Chondrocyte (in vitro differentiated cells): Measurements from ENCODE around the gene KIAA1217. TPM values are rescaled to one million over a fixed set of nuclear protein-coding genes. Genes with fewer than 3 reads are reported as not detected.

Experiments
- DNase-seq: peaks from one replicate; pipeline ENCODE4 v3.0.0; 2021; ENCODE audit warnings: mixed read lengths, low spot score
- H3K27ac Mint-ChIP-seq: one replicate; pipeline ENCODE4 v1.8.0; 2021; ENCODE audit warnings: mild to moderate bottlenecking, moderate library complexity, mixed read lengths; ENCODE audit not compliant: unreplicated experiment
- H3K27me3 Mint-ChIP-seq: 2 replicates; pipeline ENCODE4 v1.8.0; 2021; ENCODE audit warnings: low read depth, mixed read lengths
- H3K36me3 Mint-ChIP-seq: 2 replicates; pipeline ENCODE4 v1.8.0; 2021; ENCODE audit warnings: low read depth, mixed read lengths
- H3K4me1 Mint-ChIP-seq: 2 replicates; pipeline ENCODE4 v1.8.0; 2021; ENCODE audit warnings: low read depth, mild to moderate bottlenecking, mixed read lengths
- H3K4me3 Mint-ChIP-seq: one replicate; pipeline ENCODE4 v1.8.0; 2021; ENCODE audit warnings: mild to moderate bottlenecking, moderate library complexity, mixed read lengths; ENCODE audit not compliant: unreplicated experiment
- H3K9me3 Mint-ChIP-seq: 2 replicates; pipeline ENCODE4 v1.8.0; 2021; ENCODE audit warnings: low read depth, mixed read lengths
- total RNA-seq: library from RNA; stranded (reverse); gene quantifications from 3 replicates; pipeline ENCODE4 v1.2.1, GENCODE V29; 2021
- TF ChIP-seq, protein P1 (sequence below): fragments of 200-600 bp; sonication (generic); IDR thresholded peaks from 2 replicates; pipeline ENCODE4 v1.5.0; 2021; ENCODE audit warnings: antibody characterized with exemption, mild to moderate bottlenecking, moderate library complexity

Gene KIAA1217
- total RNA-seq, 1 donor from 2014 or later: 13.2 TPM

DNA sequence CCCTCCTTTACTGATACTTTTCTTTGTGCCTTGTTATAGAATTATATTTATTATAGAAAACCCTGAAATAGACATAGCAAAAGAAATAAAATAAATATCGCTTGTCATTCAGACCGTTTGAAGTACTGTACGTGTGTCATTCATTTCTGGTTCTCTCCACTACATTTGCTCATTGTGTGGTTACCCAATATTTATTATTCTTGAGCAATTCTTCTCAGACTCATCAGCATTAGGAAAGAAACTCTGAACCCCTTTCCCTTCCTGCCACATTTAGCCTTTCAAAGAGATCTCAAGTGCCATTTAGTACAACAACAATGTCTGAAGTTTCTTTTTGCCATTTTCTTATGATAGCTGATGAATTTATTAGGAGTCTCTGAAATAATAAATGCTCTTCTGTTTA is 154.1 kb downstream of the KIAA1217 start:
- H3K36me3 Mint-ChIP-seq: no peaks in the 10 kb centered on the region
- TF ChIP-seq, protein P1, sequence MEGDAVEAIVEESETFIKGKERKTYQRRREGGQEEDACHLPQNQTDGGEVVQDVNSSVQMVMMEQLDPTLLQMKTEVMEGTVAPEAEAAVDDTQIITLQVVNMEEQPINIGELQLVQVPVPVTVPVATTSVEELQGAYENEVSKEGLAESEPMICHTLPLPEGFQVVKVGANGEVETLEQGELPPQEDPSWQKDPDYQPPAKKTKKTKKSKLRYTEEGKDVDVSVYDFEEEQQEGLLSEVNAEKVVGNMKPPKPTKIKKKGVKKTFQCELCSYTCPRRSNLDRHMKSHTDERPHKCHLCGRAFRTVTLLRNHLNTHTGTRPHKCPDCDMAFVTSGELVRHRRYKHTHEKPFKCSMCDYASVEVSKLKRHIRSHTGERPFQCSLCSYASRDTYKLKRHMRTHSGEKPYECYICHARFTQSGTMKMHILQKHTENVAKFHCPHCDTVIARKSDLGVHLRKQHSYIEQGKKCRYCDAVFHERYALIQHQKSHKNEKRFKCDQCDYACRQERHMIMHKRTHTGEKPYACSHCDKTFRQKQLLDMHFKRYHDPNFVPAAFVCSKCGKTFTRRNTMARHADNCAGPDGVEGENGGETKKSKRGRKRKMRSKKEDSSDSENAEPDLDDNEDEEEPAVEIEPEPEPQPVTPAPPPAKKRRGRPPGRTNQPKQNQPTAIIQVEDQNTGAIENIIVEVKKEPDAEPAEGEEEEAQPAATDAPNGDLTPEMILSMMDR: no peak
- H3K9me3 Mint-ChIP-seq: no peaks in the 10 kb centered on the region
- peaks cover 10% of the 10 kb centered on the region for H3K4me1 Mint-ChIP-seq
- peaks cover 3% of the 10 kb centered on the region for H3K27me3 Mint-ChIP-seq
- DNase-seq: no peak
- no peak overlapping the region for H3K27ac Mint-ChIP-seq
- no peak overlapping the region for H3K4me3 Mint-ChIP-seq

DNA sequence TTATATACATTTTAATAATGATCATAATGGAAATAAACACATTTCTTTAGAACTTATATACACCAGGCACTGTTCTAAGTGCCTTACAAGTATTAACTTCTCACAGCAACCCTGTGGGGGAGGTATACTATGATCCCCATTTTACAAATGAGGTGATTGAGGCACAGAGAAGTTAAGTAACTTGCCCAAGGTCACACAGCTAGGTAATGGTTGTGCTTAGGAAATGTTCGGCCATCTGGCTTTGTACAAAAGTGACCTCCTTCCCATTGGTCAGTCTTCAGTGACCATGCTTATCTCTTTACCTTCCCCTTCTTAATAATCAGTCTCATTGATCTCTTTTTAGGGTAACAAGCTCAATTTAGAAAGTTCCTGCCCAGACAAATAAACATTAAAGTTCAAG is 158.8 kb downstream of the KIAA1217 start:
- H3K27ac Mint-ChIP-seq: no peak overlapping the region
- H3K4me1 Mint-ChIP-seq: peaks cover 5% of the 10 kb centered on the region
- no peak overlapping the region for H3K4me3 Mint-ChIP-seq
- no peak for DNase-seq
- peaks cover 5% of the 10 kb centered on the region for H3K9me3 Mint-ChIP-seq
- H3K36me3 Mint-ChIP-seq: no peaks in the 10 kb centered on the region
- TF ChIP-seq, protein P1: no peak
- H3K27me3 Mint-ChIP-seq: peaks cover 11% of the 10 kb centered on the region

DNA sequence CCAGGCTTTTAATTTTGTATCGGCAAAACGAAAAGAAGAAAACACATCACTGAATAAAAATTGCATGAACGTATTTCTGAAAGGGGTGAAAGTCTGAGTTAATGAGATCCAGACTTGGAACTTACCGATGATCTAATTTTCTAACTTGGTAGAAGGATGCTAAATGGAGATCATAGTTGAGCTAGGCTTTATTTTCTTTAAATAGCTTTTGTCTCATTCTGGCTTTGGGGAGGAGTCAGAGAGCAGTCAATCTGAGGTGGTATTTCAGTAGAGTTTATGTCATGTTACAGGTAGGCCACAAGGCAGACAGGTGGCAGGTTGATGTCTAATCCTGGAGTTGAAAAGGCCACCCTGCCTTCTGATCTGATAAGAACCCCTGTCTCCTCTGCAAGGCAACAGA is 161.9 kb downstream of the KIAA1217 start:
- Mint-ChIP-seq H3K9me3 (peaks cover 5% of the 10 kb centered on the region), H3K36me3 (no peaks in the 10 kb centered on the region), H3K27me3 (peaks cover 15% of the 10 kb centered on the region), H3K4me1 (peaks cover 3% of the 10 kb centered on the region), H3K27ac (no peak overlapping the region), H3K4me3 (no peak overlapping the region)
- no peak for DNase-seq
- TF ChIP-seq, protein P1: no peak

DNA sequence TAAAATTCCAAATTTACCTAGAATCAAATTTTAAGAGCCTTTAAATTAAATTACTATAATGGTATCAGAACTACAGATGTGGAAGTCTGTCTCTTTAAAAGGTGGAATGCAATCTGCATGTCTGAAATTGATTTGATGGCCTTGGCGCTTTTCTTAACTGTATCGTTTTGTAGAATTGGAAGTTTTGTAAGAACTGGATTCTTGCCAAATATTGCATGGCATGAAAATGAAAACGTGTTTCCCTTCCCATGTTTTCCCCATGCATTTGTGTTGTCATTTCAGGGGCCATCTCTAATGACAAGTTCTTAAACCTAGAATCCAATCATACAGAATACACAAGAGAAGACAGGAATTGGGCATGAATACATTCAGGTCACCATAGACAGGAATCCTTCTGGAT is 162.5 kb downstream of the KIAA1217 start:
- Mint-ChIP-seq H3K4me3 (no peak overlapping the region), H3K4me1 (peaks cover 3% of the 10 kb centered on the region), H3K27me3 (peaks cover 19% of the 10 kb centered on the region), H3K27ac (no peak overlapping the region), H3K9me3 (peaks cover 5% of the 10 kb centered on the region), H3K36me3 (no peaks in the 10 kb centered on the region)
- no peak for DNase-seq
- TF ChIP-seq, protein P1: no peak

DNA sequence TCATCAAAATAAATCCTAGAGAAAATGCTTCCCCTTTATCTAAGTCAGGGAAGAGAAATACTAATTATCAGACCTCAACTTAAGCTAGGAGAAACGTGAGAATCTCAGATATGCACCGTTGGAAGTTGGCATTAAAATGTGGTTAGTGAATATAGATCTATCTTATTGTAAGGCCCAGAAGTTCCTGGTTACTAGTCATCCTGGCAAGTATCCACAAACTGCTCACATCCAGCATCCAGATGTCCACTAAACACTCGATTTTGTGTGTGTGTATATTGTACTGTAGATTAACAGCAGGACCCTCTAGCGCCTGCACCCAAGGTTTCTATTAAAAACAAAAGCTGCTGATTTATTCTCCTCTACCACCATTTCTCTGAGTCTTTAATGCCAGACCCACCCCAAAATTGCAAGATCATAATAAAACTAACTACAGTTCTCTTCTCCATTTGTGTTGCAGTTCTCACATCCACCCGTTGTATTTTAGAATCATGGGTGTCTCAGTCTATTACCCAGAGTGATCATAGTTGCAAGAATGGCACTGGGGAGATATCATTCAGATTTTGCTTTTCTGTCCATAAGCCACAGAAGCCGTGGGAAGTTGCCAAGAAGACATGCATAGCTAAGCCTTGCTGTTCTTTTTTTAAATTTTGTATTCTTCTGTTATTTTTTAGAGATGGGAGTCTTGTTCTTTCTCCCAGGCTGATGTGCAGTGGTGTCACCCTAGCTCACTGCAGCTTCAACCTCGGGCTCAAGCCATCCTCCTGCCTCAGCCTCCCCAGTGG is 165.4 kb downstream of the KIAA1217 start:
- Mint-ChIP-seq H3K4me3 (no peak overlapping the region), H3K36me3 (no peaks in the 10 kb centered on the region), H3K9me3 (peaks cover 5% of the 10 kb centered on the region), H3K27ac (no peak overlapping the region), H3K4me1 (peaks cover 3% of the 10 kb centered on the region), H3K27me3 (peaks cover 16% of the 10 kb centered on the region)
- no peak for DNase-seq
- TF ChIP-seq, protein P1: no peak
